Stimulated activated CD4-positive, alpha-beta T cell treated with anti-CD3 and anti-CD28 coated beads, Interleukin-4, amount 100 ng/mL, for 1 hour (primary cell): Measurements from ENCODE around the gene GULP1.
"Not testable (repeated sequence)": the region's sequence is repeated elsewhere in the genome, so short reads cannot be mapped to it uniquely, and the experiment has no call there.

ENCODE experiments used
- DNase-seq: peaks from one replicate; pipeline ENCODE4 v3.0.0-alpha.2; 2020

The GULP1 gene

GRCh38 chr2:188435115-188435514 lies 143.4 kb downstream of the GULP1 start:
- no peak for DNase-seq

GRCh38 chr2:188437537-188437936 lies 145.9 kb downstream of the GULP1 start:
- DNase-seq = no peak

GRCh38 chr2:188439986-188440385 lies 148.3 kb downstream of the GULP1 start:
- no peak for DNase-seq

GRCh38 chr2:188440849-188441248 lies 149.2 kb downstream of the GULP1 start:
- DNase-seq = no peak

GRCh38 chr2:188441288-188441947 lies 149.7 kb downstream of the GULP1 start:
- no peak for DNase-seq

- no peak for DNase-seq
Measured at GRCh38 chr2:188443207-188443606, 151.5 kb downstream of the GULP1 start.

- no peak for DNase-seq
Measured at GRCh38 chr2:188444106-188444835, 152.6 kb downstream of the GULP1 start.

- no peak for DNase-seq
Measured at GRCh38 chr2:188449561-188449960, 157.9 kb downstream of the GULP1 start.

- no peak for DNase-seq
Measured at GRCh38 chr2:188449971-188450370, 158.3 kb downstream of the GULP1 start.

GRCh38 chr2:188450732-188451483 lies 159.2 kb downstream of the GULP1 start:
- DNase-seq = no peak

- DNase-seq = no peak
Measured at GRCh38 chr2:188452084-188452483, 160.4 kb downstream of the GULP1 start.

GRCh38 chr2:188456114-188456909 lies 164.6 kb downstream of the GULP1 start:
- DNase-seq = no peak

GRCh38 chr2:188459061-188459460 lies 167.4 kb downstream of the GULP1 start:
- no peak for DNase-seq

- DNase-seq = not testable (repeated sequence)
Measured at GRCh38 chr2:188466078-188466477, 174.4 kb downstream of the GULP1 start.

- no peak for DNase-seq
Measured at GRCh38 chr2:188466761-188467160, 175.1 kb downstream of the GULP1 start.

- no peak for DNase-seq
Measured at GRCh38 chr2:188471166-188471565, 179.5 kb downstream of the GULP1 start.

- no peak for DNase-seq
Measured at GRCh38 chr2:188473306-188473705, 181.6 kb downstream of the GULP1 start.

- DNase-seq = no peak
Measured at GRCh38 chr2:188474316-188474715, 182.6 kb downstream of the GULP1 start.

- no peak for DNase-seq
Measured at GRCh38 chr2:188475945-188476344, 184.3 kb downstream of the GULP1 start.

GRCh38 chr2:188477564-188478103 lies 186.0 kb downstream of the GULP1 start:
- no peak for DNase-seq

GRCh38 chr2:188478724-188479123 lies 187.1 kb downstream of the GULP1 start:
- no peak for DNase-seq

GRCh38 chr2:188481474-188481873 lies 189.8 kb downstream of the GULP1 start:
- DNase-seq = no peak

- DNase-seq = no peak
Measured at GRCh38 chr2:188485496-188485895, 193.8 kb downstream of the GULP1 start.
